HepG2 (cell line): ENCODE data around the gene IQCH. TPM values are rescaled to one million over a fixed set of nuclear protein-coding genes. Genes with fewer than 3 reads are reported as not detected.

Experiments
- ATAC-seq: fragments of 200-7000 bp; cut with Tn5 transposase; 3 replicates; pipeline ENCODE4 v1.9.1; 2020; ENCODE audit warnings: mild to moderate bottlenecking, moderate library complexity
- BruUV-seq: library from RNA; stranded (reverse); fragments of 400-500 nt; replicated peaks from 2 replicates; lab custom pipeline; 2021; lab: Mats Ljungman, UMichigan
- CTCF ChIA-PET: fragments of 300-600 bp; formaldehyde crosslinking; extraction: SDS; loops from one replicate; lab custom pipeline; 2021; ENCODE audit warnings: low total read pairs, inconsistent platforms, low intra/inter-chr PET ratio; lab: Yijun Ruan, JAX
- POLR2A ChIA-PET: fragments of 350-600 bp; sonication (Branson Sonifier 250); formaldehyde crosslinking; loops from one replicate; lab custom pipeline; 2020; ENCODE audit warnings: antibody characterized with exemption, inconsistent platforms; lab: Yijun Ruan, JAX
- DNase-seq: peaks from one replicate; pipeline ENCODE4 v3.0.0-alpha.2; 2015; ENCODE audit warnings: low spot score
- FAIRE-seq: peaks from 3 replicates; lab custom pipeline; 2011; peaks lifted over from hg19 to GRCh38; lab: Jason Lieb, UNC
- H2AFZ ChIP-seq: one replicate; pipeline ENCODE4 v1.6.1; 2011; ENCODE audit warnings: low read length, inconsistent platforms
- H3K27ac ChIP-seq: fragments of 300-600 bp; 3 replicates; pipeline ENCODE4 v1.8.0; 2011; ENCODE audit warnings: mixed run types, mild to moderate bottlenecking, mixed read lengths, low read length, inconsistent platforms; ENCODE audit not compliant: insufficient read depth; ENCODE audit errors: extremely low read length
- H3K27me3 ChIP-seq, 2 experiments: fragments of 200-600 bp in 1 of 2; 2 replicates in 1 of 2; 3 replicates in 1 of 2; pipeline versions ENCODE4 v1.6.0 to v1.8.0; 2011; ENCODE audit warnings: low read length in 2 of 2, mild to moderate bottlenecking in 2 of 2, moderate library complexity in 2 of 2, inconsistent platforms in 1 of 2; ENCODE audit not compliant: insufficient read depth in 2 of 2, control insufficient read depth in 1 of 2
- H3K36me3 ChIP-seq, 2 experiments: fragments of 200-600 bp in 1 of 2; replicated peaks in 1 of 2; 2 replicates in 1 of 2; 3 replicates in 1 of 2; pipeline versions ENCODE4 v1.5.1 to v1.8.0; 2011; ENCODE audit warnings: low read length in 2 of 2, inconsistent platforms in 1 of 2; ENCODE audit not compliant: insufficient read depth in 2 of 2, control insufficient read depth in 1 of 2
- H3K4me1 ChIP-seq: 2 replicates; pipeline ENCODE4 v1.5.1; 2012; ENCODE audit warnings: low read length, inconsistent platforms; ENCODE audit not compliant: insufficient read depth
- H3K4me2 ChIP-seq: 2 replicates; pipeline ENCODE4 v1.6.0; 2011; ENCODE audit warnings: low read depth, low read length, inconsistent platforms
- H3K4me3 ChIP-seq, 3 experiments: fragments of 200-600 bp in 1 of 3; sonication (generic), shearing (Covaris generic) in 1 of 3; replicated peaks in 1 of 3; 2 replicates each; pipeline ENCODE4 v1.5.1; 2011 to 2016; ENCODE audit warnings: low read length in 3 of 3, inconsistent platforms in 2 of 3, low read depth in 2 of 3, mild to moderate bottlenecking in 2 of 3, control low read depth in 1 of 3, mixed read lengths in 1 of 3; ENCODE audit not compliant: insufficient read depth in 1 of 3
- H3K79me2 ChIP-seq: one replicate; pipeline ENCODE4 v1.6.1; 2011; ENCODE audit warnings: low read length, inconsistent platforms; ENCODE audit not compliant: insufficient read depth
- H3K9ac ChIP-seq: 2 replicates; pipeline ENCODE4 v1.6.0; 2011; ENCODE audit warnings: mild to moderate bottlenecking, low read depth, low read length, inconsistent platforms; ENCODE audit not compliant: insufficient read depth
- H3K9me3 ChIP-seq: 2 replicates; pipeline ENCODE4 v1.5.1; 2012; ENCODE audit warnings: mild to moderate bottlenecking, low read length
- H4K20me1 ChIP-seq: 2 replicates; pipeline ENCODE4 v1.6.0; 2011; ENCODE audit warnings: inconsistent platforms, mild to moderate bottlenecking, low read length, moderate library complexity; ENCODE audit not compliant: insufficient read depth
- CENPT ChIP-seq: sonication (generic); formaldehyde crosslinking; IDR thresholded peaks from 2 replicates; pipeline ENCODE4 v1.8.0; 2022; ENCODE audit warnings: low read depth, mild to moderate bottlenecking, moderate library complexity, missing genetic modification reagents
- ELF1 ChIP-seq: sonication (generic); formaldehyde crosslinking; IDR thresholded peaks from 2 replicates; pipeline ENCODE4 v1.4.0; 2020; ENCODE audit warnings: missing genetic modification reagents
- HIVEP1 ChIP-seq: sonication (generic); formaldehyde crosslinking; IDR thresholded peaks from 2 replicates; pipeline ENCODE4 v1.4.0; 2020; ENCODE audit warnings: mild to moderate bottlenecking, missing genetic modification reagents
- HNF4G ChIP-seq, 2 experiments: sonication (generic) in 1 of 2; formaldehyde crosslinking in 1 of 2; IDR thresholded peaks; 2 replicates each; pipeline versions ENCODE4 v1.4.0 to v1.6.1; 2011 to 2020; ENCODE audit warnings: borderline replicate concordance in 2 of 2, low read depth in 2 of 2, mild to moderate bottlenecking in 2 of 2, low read length in 1 of 2, missing genetic modification reagents in 1 of 2, moderate library complexity in 1 of 2
- MXD4 ChIP-seq: IDR thresholded peaks from 2 replicates; pipeline ENCODE4 v1.6.1; 2016; ENCODE audit warnings: mild to moderate bottlenecking, missing biosample characterization, missing genetic modification reagents
- SMAD1 ChIP-seq: sonication (generic); formaldehyde crosslinking; IDR thresholded peaks from 2 replicates; pipeline ENCODE4 v1.4.0; 2020; ENCODE audit warnings: missing genetic modification reagents, low read depth, mild to moderate bottlenecking, borderline replicate concordance
- U2AF1 ChIP-seq: fragments of 200-400 bp; formaldehyde crosslinking; optimal IDR thresholded peaks from 2 replicates; pipeline ENCODE3; 2017; ENCODE audit warnings: mild to moderate bottlenecking, low read depth, low read length
- WIZ ChIP-seq: sonication (generic); formaldehyde crosslinking; IDR thresholded peaks from 2 replicates; pipeline ENCODE4 v1.5.1; 2020; ENCODE audit warnings: mild to moderate bottlenecking, missing genetic modification reagents
- ZC3H4 ChIP-seq: sonication (generic); formaldehyde crosslinking; IDR thresholded peaks from 2 replicates; pipeline ENCODE4 v1.4.0; 2020; ENCODE audit warnings: missing genetic modification reagents, borderline replicate concordance
- ZFP36 ChIP-seq: fragments of 150-350 bp; IDR thresholded peaks from 2 replicates; pipeline ENCODE4 v1.6.1; 2018; ENCODE audit warnings: borderline replicate concordance, low read length, low read depth; ENCODE audit not compliant: partially characterized antibody
- ZFX ChIP-seq: sonication (generic); formaldehyde crosslinking; IDR thresholded peaks from 2 replicates; pipeline ENCODE4 v1.4.0; 2020; ENCODE audit warnings: mild to moderate bottlenecking, low read depth, missing genetic modification reagents, moderate library complexity
- ZNF34 ChIP-seq: sonication (generic); formaldehyde crosslinking; IDR thresholded peaks from 2 replicates; pipeline ENCODE4 v1.4.0; 2020; ENCODE audit warnings: mild to moderate bottlenecking, missing genetic modification reagents, borderline replicate concordance
- ZNF430 ChIP-seq: sonication (generic); formaldehyde crosslinking; IDR thresholded peaks from 2 replicates; pipeline ENCODE4 v1.9.0; 2021; ENCODE audit warnings: mild to moderate bottlenecking, missing genetic modification reagents
- ZNF543 ChIP-seq: sonication (generic); formaldehyde crosslinking; IDR thresholded peaks from 2 replicates; pipeline ENCODE4 v1.4.0; 2020; ENCODE audit warnings: mild to moderate bottlenecking, missing genetic modification reagents
- ZNF780A ChIP-seq: sonication (generic); formaldehyde crosslinking; IDR thresholded peaks from 2 replicates; pipeline ENCODE4 v1.8.0; 2022; ENCODE audit warnings: mild to moderate bottlenecking, missing genetic modification reagents, moderate library complexity
- WGBS: methylation state at CpG from one replicate; pipeline ENCODE4 v1.1.6; 2017; ENCODE audit warnings: low lambda C conversion rate; 5-methylcytosine and 5-hydroxymethylcytosine counted together
- in situ Hi-C: cut with HindIII; loops from 2 replicates; pipeline ENCODE4 v1.10.0; 2017; ENCODE audit warnings: low pct_unique_long_range_greater_than_20kb; ENCODE audit not compliant: extremely low pct_ligation_motif_present
- intact Hi-C: fragments of 100-400 bp; cut with micrococcal nuclease; formaldehyde crosslinking; loops from one replicate; pipeline ENCODE4 v1.10.0; 2022; ENCODE audit not compliant: unreplicated experiment
- polyA plus RNA-seq, 8 experiments: library from polyadenylated mRNA; depleted of rRNA in 3 of 8; stranded (reverse) in 7 of 8; unstranded in 1 of 8; fragments of >200 nt; fragmentation: Illumina TruSeq in 4 of 8; extraction: Trizol in 4 of 8; gene quantifications; 2 replicates each; pipeline versions ENCODE4 v1.2.1 to v1.2.3, GENCODE V29; 2011 to 2016; ENCODE audit warnings: low read depth in 4 of 8, missing spikeins in 1 of 8, mixed read lengths in 1 of 8; ENCODE audit not compliant: insufficient read depth in 1 of 8
- total RNA-seq, 5 experiments: library from RNA; depleted of rRNA; stranded (reverse); fragments of >200 nt; fragmentation: Illumina TruSeq; extraction: Trizol; gene quantifications; 2 replicates each; pipeline ENCODE4 v1.2.3, GENCODE V29; 2016; ENCODE audit warnings: low read depth in 1 of 5
- TF ChIP-seq, protein P1 (sequence below): sonication (generic); formaldehyde crosslinking; IDR thresholded peaks from 2 replicates; pipeline ENCODE4 v1.4.0; 2020; ENCODE audit warnings: missing genetic modification reagents, borderline replicate concordance
- TF ChIP-seq, protein P2 (sequence below): sonication (generic); formaldehyde crosslinking; IDR thresholded peaks from 2 replicates; pipeline ENCODE4 v1.4.0; 2020; ENCODE audit warnings: missing genetic modification reagents
- TF ChIP-seq, protein P3 (sequence below): sonication (generic); formaldehyde crosslinking; IDR thresholded peaks from 2 replicates; pipeline ENCODE4 v1.5.1; 2020; ENCODE audit warnings: mild to moderate bottlenecking, missing genetic modification reagents, moderate library complexity

Gene IQCH
- total and polyA plus RNA-seq, 2 of the 13 experiments (the other 11 are each of a cell fraction or from before 2014, with no cell fraction given): 0.16 to 0.55 TPM

DNA sequence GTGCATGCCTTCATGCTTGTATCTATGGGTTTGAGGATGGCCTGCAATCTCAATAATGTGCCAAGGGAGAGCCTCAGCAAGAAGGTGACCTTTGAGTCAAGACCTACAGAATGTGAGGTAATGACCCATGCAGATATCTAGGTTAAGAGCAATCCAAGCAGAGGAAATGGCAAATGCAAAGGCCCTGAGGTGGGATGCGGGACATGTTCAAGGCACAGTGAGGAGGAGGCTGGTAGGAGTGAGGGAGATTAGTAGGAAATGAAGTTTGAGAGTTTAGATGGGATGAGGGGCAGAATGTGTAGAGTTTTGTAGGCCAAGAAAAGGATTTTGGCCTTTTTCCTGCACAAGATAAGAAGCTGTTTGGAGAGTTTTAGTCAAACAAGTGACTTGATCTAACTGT lies 283.2 kb downstream of the IQCH start:
- FAIRE-seq: no peak
- H3K27me3 ChIP-seq: no peaks in the 10 kb centered on the region; a peak in 1 of 5 replicates
- CTCF ChIA-PET: no interaction called here
- in situ Hi-C loops: no loop called here
- H3K27ac ChIP-seq: no peak overlapping the region
- no peaks in the 10 kb centered on the region for H4K20me1 ChIP-seq
- H3K4me3 ChIP-seq: no peak overlapping the region
- H3K4me1 ChIP-seq: peaks cover 16% of the 10 kb centered on the region
- no peak overlapping the region for H3K9ac ChIP-seq
- WGBS: 90% methylated on average over 1 of the region's 1 CpG
- TF ChIP-seq ZFX (CRISPR knock-in tag): no peak
- no peak for TF ChIP-seq CENPT (CRISPR knock-in tag)
- no peak for TF ChIP-seq MXD4
- TF ChIP-seq SMAD1: no peak
- TF ChIP-seq, protein P1, sequence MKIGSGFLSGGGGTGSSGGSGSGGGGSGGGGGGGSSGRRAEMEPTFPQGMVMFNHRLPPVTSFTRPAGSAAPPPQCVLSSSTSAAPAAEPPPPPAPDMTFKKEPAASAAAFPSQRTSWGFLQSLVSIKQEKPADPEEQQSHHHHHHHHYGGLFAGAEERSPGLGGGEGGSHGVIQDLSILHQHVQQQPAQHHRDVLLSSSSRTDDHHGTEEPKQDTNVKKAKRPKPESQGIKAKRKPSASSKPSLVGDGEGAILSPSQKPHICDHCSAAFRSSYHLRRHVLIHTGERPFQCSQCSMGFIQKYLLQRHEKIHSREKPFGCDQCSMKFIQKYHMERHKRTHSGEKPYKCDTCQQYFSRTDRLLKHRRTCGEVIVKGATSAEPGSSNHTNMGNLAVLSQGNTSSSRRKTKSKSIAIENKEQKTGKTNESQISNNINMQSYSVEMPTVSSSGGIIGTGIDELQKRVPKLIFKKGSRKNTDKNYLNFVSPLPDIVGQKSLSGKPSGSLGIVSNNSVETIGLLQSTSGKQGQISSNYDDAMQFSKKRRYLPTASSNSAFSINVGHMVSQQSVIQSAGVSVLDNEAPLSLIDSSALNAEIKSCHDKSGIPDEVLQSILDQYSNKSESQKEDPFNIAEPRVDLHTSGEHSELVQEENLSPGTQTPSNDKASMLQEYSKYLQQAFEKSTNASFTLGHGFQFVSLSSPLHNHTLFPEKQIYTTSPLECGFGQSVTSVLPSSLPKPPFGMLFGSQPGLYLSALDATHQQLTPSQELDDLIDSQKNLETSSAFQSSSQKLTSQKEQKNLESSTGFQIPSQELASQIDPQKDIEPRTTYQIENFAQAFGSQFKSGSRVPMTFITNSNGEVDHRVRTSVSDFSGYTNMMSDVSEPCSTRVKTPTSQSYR: no peak
- TF ChIP-seq ZFP36: no peak
- TF ChIP-seq HIVEP1 (CRISPR knock-in tag): no peak
- no peak for TF ChIP-seq ZNF543 (CRISPR knock-in tag)
- TF ChIP-seq ZNF780A: no peak
- no peak for TF ChIP-seq WIZ (CRISPR knock-in tag)
- no peak for TF ChIP-seq HNF4G (IDR thresholded peaks at IDR 0.05; ENCODE audit: borderline replicate concordance, low read depth, low read length)
- no peak for TF ChIP-seq HNF4G (CRISPR knock-in tag; IDR thresholded peaks at IDR 0.05; ENCODE audit: borderline replicate concordance, low read depth)
- TF ChIP-seq, protein P2, sequence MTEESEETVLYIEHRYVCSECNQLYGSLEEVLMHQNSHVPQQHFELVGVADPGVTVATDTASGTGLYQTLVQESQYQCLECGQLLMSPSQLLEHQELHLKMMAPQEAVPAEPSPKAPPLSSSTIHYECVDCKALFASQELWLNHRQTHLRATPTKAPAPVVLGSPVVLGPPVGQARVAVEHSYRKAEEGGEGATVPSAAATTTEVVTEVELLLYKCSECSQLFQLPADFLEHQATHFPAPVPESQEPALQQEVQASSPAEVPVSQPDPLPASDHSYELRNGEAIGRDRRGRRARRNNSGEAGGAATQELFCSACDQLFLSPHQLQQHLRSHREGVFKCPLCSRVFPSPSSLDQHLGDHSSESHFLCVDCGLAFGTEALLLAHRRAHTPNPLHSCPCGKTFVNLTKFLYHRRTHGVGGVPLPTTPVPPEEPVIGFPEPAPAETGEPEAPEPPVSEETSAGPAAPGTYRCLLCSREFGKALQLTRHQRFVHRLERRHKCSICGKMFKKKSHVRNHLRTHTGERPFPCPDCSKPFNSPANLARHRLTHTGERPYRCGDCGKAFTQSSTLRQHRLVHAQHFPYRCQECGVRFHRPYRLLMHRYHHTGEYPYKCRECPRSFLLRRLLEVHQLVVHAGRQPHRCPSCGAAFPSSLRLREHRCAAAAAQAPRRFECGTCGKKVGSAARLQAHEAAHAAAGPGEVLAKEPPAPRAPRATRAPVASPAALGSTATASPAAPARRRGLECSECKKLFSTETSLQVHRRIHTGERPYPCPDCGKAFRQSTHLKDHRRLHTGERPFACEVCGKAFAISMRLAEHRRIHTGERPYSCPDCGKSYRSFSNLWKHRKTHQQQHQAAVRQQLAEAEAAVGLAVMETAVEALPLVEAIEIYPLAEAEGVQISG (CRISPR knock-in tag): no peak
- no peak for TF ChIP-seq ZNF34 (CRISPR knock-in tag)
- no peak for TF ChIP-seq ZNF430 (CRISPR knock-in tag)
- TF ChIP-seq U2AF1: no peak
- no peak for TF ChIP-seq ZC3H4
- TF ChIP-seq ELF1 (CRISPR knock-in tag): no peak
- TF ChIP-seq, protein P3, sequence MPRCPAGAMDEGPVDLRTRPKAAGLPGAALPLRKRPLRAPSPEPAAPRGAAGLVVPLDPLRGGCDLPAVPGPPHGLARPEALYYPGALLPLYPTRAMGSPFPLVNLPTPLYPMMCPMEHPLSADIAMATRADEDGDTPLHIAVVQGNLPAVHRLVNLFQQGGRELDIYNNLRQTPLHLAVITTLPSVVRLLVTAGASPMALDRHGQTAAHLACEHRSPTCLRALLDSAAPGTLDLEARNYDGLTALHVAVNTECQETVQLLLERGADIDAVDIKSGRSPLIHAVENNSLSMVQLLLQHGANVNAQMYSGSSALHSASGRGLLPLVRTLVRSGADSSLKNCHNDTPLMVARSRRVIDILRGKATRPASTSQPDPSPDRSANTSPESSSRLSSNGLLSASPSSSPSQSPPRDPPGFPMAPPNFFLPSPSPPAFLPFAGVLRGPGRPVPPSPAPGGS (CRISPR knock-in tag): no peak
- TF ChIP-seq, all 625 proteins: peak for 0
- POLR2A ChIA-PET: interaction anchor here (1.8 kb wide), 1 partner anchor 16 kb away, joined by 4 read pairs; the partner anchor contains the start of gene C15orf61
- intact Hi-C loops: no loop called here
- no peak overlapping the region for H2AFZ ChIP-seq
- H3K9me3 ChIP-seq: no peaks in the 10 kb centered on the region
- no peak for ATAC-seq
- BruUV-seq: no TSS peak
- H3K79me2 ChIP-seq: no peaks in the 10 kb centered on the region
- H3K36me3 ChIP-seq: no peaks in the 10 kb centered on the region
- DNase-seq: no peak
- H3K4me2 ChIP-seq: no peak overlapping the region
